Pulmonary artery endothelial cell (primary cell): ENCODE results near the gene ADGRG3. TPM values are rescaled to one million over a fixed set of nuclear protein-coding genes. Genes with fewer than 3 reads are reported as not detected.
A peak's percentile ranks its signal among the peaks of the same experiment; 100 is the strongest.

ENCODE experiments used
- DNase-seq: peaks from one replicate; pipeline ENCODE4 v3.0.0-alpha.2; 2011; ENCODE audit warnings: low read depth, low spot score
- total RNA-seq: library from RNA; depleted of rRNA; stranded (reverse); fragments of >200 nt; gene quantifications from 2 replicates; pipeline ENCODE4 v1.2.3, GENCODE V29; 2014

The ADGRG3 gene, protein sequence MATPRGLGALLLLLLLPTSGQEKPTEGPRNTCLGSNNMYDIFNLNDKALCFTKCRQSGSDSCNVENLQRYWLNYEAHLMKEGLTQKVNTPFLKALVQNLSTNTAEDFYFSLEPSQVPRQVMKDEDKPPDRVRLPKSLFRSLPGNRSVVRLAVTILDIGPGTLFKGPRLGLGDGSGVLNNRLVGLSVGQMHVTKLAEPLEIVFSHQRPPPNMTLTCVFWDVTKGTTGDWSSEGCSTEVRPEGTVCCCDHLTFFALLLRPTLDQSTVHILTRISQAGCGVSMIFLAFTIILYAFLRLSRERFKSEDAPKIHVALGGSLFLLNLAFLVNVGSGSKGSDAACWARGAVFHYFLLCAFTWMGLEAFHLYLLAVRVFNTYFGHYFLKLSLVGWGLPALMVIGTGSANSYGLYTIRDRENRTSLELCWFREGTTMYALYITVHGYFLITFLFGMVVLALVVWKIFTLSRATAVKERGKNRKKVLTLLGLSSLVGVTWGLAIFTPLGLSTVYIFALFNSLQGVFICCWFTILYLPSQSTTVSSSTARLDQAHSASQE
- not detected in 2 replicates for total RNA-seq

DNA sequence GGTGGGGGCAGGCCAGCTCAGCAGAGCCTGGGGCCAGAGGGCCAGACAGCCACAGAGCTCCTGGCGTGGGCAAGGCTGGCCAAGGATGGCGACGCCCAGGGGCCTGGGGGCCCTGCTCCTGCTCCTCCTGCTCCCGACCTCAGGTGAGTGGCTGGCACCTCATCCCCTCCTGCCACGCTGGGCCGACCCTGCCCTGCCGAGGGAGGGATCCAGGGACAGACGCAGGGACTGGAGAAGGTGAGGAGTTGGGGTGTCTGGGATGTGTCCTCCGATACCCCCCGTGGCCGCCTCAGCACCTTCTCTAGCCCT is at the start of gene ADGRG3:
Gene ADGRG3, plus strand, starts transcription at position 44 of the 309 bp plus-strand sequence. Its CDS starts 42 bp downstream, at position 86.
- no peak for DNase-seq

DNA sequence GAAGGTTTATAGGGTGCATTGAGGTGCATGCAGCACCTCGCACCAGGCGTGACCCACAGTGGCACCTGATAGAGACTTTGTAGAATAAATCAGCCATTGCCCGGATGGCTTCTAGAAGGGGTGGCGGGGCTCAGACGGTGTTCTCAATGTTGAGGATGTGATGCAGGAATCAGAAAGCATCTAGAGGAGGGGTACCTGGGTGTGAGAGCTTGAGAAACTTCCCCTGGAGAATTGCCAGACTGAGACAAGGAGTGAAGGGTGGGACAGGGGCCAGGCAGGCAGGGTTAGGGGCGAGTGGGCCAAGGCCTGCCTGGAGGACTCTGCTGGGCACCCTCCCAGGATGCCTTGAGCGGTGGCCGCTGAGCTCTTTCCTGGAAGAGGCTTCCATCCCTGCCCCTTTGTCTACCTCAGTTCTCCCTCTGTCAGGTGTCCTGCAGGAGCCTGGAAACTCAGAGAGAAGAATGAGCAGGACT is 48.9 kb upstream of the ADGRG3 start:
- no peak for DNase-seq

DNA sequence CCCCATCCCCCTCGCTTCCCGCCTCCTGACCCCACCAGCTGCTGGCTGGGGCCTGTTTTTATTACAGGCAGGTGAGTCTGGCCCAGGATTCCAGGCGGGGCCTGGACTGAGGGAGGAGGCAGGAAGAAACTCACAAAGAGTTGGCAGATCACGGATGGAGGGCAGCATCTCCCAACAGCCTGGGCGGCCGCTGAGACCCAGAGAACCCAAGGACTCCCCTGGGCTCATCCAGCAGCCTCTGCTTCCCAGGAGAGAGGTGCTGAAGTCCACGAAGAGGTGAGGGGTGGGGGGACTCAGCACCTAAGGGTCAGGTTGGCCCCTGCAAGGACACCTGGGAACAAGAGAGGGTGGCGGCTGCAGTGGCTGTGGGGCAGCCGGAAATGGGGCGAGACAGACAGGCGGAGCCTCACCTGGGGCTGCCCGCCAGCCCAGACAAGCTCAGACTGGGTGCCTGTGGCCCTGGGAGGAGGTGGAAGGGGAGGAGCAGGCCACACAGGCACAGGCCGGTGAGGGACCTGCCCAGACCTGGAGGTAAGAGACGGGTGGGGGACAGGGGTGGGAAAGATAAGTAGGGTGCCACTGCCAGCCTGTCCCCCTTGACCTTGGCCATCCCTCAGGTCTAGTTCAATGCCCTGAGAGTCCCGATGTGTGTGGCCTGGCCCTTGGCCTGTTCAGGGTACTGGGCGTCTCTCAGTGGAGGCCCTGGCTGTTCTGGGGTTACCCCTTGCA is 48.3 kb upstream of the ADGRG3 start:
- DNase-seq: no peak

DNA sequence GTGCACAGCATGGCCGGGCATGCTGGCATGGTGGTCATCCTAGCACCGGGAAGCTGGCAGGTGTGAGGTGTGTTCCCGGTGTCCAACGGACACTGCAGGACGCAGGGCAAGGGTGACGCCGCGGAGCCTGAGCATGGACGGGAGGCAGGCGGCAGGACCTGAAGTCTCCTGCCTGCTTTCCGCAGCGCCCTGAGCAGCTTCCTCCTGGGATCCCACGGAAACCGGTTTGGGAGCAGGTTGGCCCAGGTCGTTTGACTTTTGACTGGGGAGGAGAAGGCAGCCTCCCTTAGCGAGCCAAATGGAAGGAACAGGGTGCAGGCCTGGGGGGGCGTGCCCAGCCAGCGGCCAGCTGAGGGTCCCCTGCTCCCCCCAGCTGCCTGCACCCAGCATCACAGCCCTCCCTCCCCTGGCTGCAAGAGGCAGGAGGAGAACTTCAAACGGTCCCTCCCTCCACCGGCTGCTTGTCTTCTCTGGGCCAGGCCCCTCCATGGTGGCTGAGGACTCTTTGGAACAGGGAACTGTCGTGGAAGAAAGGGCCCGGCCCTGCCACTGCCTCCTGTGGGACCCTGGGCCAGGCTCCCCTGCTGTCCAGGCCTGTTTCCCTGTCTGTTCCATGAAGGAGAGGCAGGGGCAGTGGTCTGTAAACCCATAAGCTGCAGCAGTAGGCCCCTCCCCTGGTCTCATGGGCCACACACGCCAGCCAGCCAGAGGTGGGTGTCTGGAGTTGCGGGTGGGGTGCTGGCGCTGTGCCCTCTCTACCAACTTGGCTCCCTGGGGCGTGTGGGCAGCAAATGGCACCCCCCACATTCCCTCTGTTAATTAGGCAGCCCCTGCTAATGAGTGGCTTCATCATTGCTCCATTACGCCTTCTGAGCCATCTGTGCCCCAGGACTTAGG is 47.5 kb upstream of the ADGRG3 start:
- no peak for DNase-seq

DNA sequence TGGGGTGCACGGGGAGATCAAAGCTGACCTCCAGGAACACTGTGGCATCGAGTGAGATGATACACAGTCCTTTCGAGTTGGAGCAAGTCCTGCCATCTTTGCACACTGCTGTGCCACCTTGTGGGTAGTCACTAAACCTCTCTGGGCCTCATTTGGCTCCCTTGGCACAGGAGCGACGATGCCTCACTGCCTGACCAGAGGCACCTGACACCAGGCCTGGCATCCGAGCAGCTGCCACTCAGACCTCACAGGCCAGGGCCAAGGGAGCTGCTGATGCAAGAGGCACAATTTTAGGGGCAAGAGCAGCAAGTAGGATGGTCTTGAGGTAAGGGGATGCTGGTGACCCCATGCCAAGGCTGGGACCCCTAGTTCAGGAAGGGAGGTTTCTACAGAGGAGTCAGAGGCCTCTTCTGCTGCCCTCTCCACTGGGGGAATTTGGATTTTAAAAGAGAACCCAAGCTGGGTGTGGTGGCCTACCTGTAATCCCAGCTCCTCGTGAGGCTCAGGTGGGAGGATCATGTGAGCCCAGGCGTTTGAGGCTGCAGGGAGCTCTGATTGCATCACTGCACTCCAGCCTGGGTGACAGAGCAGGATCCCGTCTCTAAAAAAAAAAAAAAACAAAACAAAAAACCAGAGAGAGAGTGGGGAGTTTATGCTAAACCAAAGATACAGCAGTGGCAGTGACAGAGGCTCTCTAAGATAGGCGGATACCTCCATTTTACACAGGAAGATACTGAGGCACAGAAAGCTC is 46.4 kb upstream of the ADGRG3 start:
- no peak for DNase-seq

DNA sequence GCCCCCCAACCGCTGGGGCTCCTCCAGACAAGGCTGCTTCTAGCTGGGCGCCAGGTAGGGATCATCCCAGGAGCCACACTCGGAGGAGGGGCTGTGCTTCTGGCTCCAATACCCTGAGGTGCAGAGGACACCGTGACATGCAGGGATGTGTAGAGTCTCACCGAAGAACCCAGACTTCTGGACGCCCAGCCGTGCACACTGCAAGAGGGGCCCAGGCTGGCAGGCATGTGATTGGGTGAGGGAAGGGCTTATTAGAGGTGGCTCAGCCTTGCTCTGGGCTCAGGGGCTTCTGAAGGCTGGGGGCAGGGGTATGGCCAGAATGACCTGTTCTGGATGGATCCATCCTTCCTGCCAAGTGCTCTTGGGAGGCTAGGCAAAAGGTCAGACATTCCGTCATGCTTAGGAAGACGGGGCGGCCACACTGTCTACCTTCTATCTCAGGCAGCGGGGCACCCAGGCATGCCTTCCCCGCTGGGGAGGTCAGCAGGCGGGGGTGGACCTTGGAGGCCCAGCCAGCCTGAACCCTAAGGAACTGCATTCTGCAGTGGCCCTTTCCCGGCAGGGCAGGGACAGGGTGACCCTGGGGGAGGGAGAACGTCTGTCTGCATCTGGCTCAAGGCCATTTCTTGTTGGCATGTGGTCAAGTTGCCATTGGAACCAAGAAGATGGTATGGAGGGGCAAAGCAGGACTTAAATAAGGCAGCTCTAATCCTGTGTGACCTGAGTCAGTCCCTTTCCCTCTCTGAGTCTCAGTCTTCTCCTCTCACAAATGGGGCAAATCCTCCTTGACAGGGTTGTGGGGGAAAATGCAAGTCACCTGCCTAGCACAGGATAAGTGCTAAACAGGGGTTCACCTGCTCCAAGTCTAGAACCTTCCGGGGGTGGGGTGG is 45.5 kb upstream of the ADGRG3 start:
- no peak for DNase-seq

DNA sequence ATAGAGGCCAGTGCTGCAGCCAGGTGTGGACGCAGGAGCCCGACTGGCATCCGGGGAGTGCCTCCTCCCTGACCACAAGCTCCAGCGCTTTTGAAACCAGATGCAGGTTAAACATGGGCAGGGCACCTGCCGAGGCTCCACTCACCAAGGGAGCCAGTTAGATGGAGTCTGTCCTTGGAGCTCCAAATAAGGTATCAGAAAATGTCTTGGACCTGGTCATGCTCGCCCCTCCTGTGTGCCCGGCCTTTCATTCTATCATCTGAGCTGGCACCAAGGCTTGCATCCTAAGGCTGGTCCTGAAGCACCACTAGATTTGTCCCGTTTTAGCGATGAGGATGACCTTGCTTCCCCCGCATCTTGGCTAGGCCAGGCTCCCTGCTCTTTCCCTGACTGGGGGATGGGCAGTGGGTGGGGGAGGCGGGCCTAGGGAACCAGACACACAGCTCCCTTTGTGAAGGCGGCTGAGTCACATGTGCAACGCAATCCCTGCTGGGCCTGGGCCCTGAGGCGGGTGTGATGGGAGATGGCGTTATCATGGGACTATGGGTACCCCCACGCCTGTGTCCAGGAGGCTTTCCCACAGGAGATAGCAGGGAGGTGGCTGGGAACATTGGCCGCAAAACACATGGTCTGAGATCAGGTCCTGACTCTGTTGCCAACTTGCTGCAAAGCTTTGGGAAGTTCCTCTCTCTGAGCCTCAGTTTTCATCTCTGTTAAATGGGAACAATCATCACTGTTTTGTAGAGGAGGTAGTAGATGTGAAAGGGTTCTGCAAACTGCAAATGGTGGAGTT is 44.7 kb upstream of the ADGRG3 start:
- DNase-seq: no peak

DNA sequence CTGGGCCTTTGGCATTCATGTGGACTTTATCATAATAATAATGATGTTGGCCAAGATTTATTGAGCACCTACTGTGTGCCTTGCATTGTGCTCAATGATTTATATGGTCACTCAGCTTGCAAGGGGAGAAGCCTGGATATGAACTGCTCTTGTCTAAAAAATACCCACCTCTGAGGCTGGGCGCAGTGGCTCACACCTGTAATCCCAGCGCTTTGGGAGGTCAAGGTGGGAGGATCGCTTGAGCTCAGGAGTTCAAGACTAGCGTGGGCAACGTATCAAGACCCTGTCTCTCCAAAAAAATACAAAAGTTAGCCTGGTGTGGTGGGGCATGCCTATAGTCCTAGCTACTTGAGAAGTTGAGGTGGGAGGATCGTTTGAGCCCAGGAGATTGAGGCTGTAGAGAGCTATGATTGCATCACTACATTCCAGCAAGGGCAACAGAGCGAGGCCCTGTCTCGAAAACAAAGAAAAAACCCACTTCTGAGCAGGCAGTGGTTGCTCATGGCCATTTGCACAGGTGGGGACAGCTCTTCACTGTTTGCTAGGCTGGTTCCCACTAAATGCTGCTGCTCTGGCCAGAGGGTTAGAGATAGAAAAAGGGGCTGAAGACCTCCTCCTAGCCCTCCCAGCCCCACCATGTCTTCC is 43.9 kb upstream of the ADGRG3 start:
- DNase-seq: no peak

DNA sequence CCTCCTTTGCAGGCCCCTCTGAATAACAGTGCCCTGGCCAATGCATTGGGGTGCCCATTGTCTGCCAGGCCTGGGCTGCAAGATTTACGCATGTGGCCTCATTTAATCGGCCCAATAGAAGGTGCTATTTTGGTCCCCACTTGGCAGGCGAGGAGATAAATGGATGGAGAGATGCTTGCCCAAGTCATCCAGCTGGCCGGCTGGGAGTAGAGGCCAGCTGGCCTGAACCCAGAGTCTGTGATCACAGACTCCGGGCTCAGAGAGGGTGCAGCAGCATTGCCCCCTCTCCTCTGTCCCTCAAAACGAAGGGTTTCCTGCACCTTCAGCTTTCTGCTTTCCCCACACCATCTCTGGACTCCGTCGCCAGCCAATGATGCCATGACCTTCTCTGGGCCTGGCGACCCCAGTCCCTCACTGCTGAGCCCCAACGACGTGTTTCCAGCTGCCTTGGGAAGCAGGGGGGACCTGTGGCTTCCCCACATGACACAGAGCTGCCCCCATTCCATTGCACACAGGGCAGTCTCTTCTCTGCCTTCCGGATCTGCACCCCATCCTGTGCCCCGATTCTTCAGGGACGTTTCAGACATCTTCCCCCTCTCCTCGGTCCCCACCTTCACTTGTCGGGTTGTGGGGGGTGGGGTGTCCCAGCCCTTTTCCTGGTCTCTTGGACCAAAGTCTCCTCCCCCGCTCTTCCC is 43.2 kb upstream of the ADGRG3 start:
- no peak for DNase-seq

DNA sequence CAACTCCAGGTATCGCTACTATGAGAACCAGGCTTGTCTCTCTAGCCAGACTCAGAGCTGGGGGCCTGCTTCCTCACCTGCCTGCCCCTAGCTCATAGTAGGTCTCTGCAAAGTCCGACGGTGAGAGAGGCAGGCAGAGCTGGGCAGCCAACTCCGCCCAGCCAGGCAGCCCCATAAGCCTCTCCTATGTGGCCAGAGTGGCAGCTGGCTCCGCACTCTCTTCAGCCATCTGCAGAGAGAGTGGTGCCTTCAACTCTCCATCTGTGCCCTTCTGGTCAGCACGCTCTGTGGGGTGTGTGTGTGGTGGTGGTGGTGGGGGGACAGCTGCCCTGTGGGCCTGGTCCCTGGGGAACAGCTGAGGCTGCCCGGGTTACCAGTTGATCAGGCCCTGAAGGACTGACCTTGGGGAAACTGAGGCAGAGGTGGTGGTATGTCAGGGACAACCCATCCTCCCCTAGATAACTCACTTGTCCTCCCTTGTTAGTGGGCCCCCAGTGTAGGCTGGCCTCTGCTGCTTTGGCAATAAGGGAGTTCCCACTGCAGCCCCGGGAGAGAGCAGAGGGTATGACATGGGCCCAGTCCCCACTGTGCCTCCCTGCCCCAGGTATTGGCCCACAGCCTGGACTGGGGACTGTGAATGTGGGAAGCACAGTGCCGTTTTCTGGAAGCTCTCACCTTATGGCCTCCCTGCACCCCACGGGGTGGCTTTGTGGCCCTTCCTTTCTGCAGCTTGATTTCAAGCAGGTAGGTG is 41.5 kb upstream of the ADGRG3 start:
- DNase-seq: no peak

DNA sequence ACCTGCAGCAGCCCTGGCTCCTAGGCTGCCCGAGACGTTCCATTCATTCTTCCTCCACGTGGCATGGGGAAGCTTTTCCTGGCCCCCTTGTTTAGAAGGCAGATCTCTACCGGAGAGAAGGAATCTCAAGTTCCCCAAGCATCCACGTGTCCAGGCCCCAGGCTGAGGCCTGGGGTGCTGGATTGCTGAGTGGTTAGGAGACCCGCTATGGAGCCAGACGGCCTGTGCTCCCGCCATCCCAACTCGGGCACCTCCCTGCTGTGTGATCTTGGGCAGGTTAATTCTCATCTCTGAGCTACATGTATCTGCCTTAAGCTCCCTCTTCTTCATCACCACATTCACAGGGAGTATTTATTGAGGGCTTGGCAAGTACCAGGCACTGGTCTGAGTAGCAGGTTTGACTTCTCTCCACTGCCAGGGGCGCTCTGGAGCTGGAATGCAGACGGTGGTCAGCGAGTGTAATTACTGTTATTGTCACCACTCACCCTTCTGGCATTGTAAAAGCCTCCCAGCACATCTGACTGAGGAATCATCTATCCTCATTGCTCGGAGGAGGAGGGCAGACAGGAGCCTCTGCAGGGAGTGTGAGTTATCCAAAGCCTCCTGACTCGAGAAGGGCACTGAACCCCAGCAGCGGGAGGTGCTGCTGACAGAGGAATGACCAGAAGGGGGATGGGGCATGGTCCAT is 40.8 kb upstream of the ADGRG3 start:
- no peak for DNase-seq

DNA sequence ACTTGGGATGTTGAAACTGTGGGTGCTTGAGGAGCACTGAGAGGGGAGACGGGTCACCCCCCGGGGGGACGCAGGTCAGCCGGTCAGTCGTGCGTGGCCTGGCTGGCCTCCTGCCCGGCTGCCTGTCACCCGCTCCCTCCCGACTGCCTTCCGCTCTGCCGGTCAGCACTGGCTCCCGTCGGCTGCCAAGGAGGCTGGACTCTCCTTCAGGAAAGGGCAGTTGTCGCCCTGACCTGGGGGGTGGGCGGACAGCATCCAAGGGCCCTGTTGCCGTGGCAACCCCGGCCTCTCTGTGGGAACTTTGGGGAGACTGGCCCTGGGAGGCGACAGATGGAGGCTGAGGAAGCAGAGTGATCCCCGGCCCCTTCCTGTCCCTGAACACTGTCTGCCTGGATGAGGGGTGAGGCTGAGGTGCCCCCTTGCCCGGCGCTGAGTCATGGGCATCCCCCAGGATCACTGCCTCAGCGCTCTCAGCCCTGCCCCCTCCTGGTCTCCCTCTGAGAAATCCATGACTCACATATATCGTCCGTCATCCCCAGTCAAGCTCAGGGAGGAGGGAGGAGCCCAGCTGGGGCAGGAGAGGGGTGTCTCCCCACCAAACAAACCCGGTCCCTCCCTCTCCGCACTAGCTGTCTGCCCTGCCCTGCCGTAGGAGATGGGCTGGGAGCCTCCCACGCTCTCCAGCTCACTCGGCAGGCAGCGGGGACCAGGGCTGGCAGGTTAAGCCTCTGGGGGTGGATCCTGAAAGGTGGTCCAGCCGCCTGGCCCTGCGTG is 39.9 kb upstream of the ADGRG3 start, which contains the start of gene ADGRG1:
Gene ADGRG1, plus strand, starts transcription at position 623 of the 774 bp plus-strand sequence. CDS start 21,658 bp downstream, outside the sequence.
- peak; percentile 87 for DNase-seq

DNA sequence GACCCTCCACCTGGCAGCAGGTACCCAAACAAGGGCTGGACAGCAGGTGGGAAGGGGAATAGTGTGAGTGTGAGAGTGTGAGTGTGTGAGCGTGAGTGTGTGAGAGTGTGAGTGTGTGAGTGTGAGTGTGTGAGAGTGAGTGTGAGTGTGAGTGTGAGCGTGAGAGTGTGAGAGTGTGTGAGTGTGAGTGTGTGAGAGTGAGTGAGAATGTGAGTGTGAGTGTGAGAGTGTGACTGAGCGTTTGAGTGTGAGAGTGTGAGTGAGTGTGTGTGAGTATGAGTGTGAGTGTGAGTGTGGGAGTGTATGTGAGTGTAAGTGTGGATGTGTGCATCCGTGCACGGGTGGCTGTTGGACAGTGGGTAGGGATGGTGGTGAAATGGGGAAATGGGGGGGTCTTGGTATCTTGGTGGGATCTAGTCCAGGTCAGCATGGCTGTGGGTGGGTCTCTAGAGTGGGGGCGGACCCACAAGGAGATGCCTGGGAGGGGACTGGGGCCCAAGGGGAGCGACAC is 39.3 kb upstream of the ADGRG3 start:
- DNase-seq: no peak

DNA sequence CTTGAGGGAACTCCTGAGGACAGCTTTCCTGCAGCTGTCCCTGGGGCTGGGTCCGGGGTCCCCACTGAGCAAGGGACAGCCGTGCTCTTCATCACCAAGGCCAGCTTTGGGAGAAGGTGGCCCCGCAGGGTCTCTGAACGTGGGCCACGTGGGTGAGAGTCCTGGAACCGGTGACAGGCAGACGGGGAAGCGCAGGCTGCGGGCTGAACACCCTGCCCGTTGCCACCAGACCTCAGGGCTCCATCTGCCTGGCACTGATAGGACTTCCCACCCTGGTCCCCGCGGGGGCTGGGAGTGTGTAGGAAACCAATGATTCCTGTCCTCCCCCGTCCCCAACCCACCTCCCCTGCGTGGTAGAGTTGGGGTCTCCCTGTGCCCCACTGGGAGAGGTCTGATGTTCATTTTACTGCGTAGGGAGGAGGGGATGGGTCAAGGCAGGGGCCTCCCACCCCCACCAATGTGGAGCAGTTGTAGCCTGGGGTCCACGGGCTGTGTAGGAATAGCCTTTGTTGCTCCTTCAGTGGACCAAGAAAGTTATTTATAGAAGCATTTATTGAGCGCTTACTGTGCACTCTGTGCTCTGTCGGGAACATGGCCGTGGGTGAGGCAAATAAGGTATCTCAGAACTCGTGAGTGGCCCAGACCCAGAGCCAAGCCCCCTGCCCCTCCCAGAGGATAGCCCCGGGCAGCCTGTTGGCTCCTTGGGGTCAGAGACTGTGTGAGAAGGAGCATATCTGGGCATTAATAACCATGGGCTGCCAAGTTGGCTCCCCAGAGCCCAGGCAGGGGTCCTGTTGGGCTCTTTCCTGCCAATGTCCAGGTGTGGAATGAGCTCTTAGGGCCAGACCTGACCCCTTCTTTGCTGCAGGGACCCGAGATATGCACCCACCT is 38.3 kb upstream of the ADGRG3 start:
- DNase-seq: no peak
